ENCODE data around the gene PAGR1.
"Not testable (repeated sequence)": the region's sequence is repeated elsewhere in the genome, so short reads cannot be mapped to it uniquely, and the experiment has no call there.

PAGR1 gene

GRCh38 chr16:29815793-29816693 lies at the start of gene PAGR1:
Gene PAGR1, plus strand, starts transcription at chr16:29816152. Its CDS starts 374 bp downstream, at chr16:29816526.
- DNase-seq (ENCODE audit: low read depth in 2 of 3, low spot score in 2 of 3) = peak; percentile 92 to 96 (median 96)

- DNase-seq (ENCODE audit: low read depth in 2 of 3, low spot score in 2 of 3) = no peak
Observed at GRCh38 chr16:29766571-29766970, 49.4 kb upstream of the PAGR1 start.

- no peak for DNase-seq (ENCODE audit: low read depth in 2 of 3, low spot score in 2 of 3)
Observed at GRCh38 chr16:29767062-29767461, 48.9 kb upstream of the PAGR1 start.

GRCh38 chr16:29769507-29769906 lies 46.4 kb upstream of the PAGR1 start:
- no peak for DNase-seq (ENCODE audit: low read depth in 2 of 3, low spot score in 2 of 3)

- DNase-seq (ENCODE audit: low read depth in 2 of 3, low spot score in 2 of 3) = no peak
Observed at GRCh38 chr16:29770250-29770929, 45.6 kb upstream of the PAGR1 start.

- DNase-seq (ENCODE audit: low read depth in 2 of 3, low spot score in 2 of 3) = not testable (repeated sequence)
Observed at GRCh38 chr16:29772330-29772729, 43.6 kb upstream of the PAGR1 start.

GRCh38 chr16:29774730-29775129 lies 41.2 kb upstream of the PAGR1 start:
- no peak for DNase-seq (ENCODE audit: low read depth in 2 of 3, low spot score in 2 of 3)

GRCh38 chr16:29775742-29776408 lies 40.1 kb upstream of the PAGR1 start:
- DNase-seq (ENCODE audit: low read depth in 2 of 3, low spot score in 2 of 3) = no peak

- no peak for DNase-seq (ENCODE audit: low read depth in 2 of 3, low spot score in 2 of 3)
Observed at GRCh38 chr16:29777576-29778350, 38.2 kb upstream of the PAGR1 start, which contains the start of gene ZG16. Gene ZG16, plus strand, starts transcription at chr16:29778256. Its CDS starts 1,011 bp downstream, at chr16:29779267.

GRCh38 chr16:29779474-29779873 lies 36.5 kb upstream of the PAGR1 start:
- no peak for DNase-seq (ENCODE audit: low read depth in 2 of 3, low spot score in 2 of 3)

- not testable (repeated sequence) for DNase-seq (ENCODE audit: low read depth in 2 of 3, low spot score in 2 of 3)
Observed at GRCh38 chr16:29783094-29783953, 32.6 kb upstream of the PAGR1 start.

GRCh38 chr16:29784157-29784556 lies 31.8 kb upstream of the PAGR1 start:
- no peak for DNase-seq (ENCODE audit: low read depth in 2 of 3, low spot score in 2 of 3)

- peak; percentile 45 to 63 (median 48) for DNase-seq (ENCODE audit: low read depth in 2 of 3, low spot score in 2 of 3)
Observed at GRCh38 chr16:29784901-29785500, 31.0 kb upstream of the PAGR1 start.

- not testable (repeated sequence) for DNase-seq (ENCODE audit: low read depth in 2 of 3, low spot score in 2 of 3)
Observed at GRCh38 chr16:29787155-29787554, 28.8 kb upstream of the PAGR1 start.

- peak in 1 of 3 experiments; percentile 8 for DNase-seq (ENCODE audit: low read depth in 2 of 3, low spot score in 2 of 3)
Observed at GRCh38 chr16:29789775-29790182, 26.2 kb upstream of the PAGR1 start.

- DNase-seq (ENCODE audit: low read depth in 2 of 3, low spot score in 2 of 3) = peak; percentile 99 to 100 (median 100)
Observed at GRCh38 chr16:29790183-29790948, 25.6 kb upstream of the PAGR1 start, which contains the start of gene KIF22. Gene KIF22, plus strand, starts transcription at chr16:29790751. Its CDS starts 9 bp downstream, at chr16:29790760.

- no peak for DNase-seq (ENCODE audit: low read depth in 2 of 3, low spot score in 2 of 3)
Observed at GRCh38 chr16:29790949-29791844, 24.8 kb upstream of the PAGR1 start.
